Activated CD8-positive, alpha-beta memory T cell treated with anti-CD3 and anti-CD28 coated beads, Interleukin-2, amount 50 U/mL, for 1 hour (primary cell): ENCODE results near the gene GBF1.
"Not testable (repeated sequence)": the region's sequence is repeated elsewhere in the genome, so short reads cannot be mapped to it uniquely, and the experiment has no call there.

Source experiments
- DNase-seq: peaks from one replicate; pipeline ENCODE4 v3.0.0-alpha.2; 2020; ENCODE audit errors: extremely low read depth

The GBF1 gene

DNA sequence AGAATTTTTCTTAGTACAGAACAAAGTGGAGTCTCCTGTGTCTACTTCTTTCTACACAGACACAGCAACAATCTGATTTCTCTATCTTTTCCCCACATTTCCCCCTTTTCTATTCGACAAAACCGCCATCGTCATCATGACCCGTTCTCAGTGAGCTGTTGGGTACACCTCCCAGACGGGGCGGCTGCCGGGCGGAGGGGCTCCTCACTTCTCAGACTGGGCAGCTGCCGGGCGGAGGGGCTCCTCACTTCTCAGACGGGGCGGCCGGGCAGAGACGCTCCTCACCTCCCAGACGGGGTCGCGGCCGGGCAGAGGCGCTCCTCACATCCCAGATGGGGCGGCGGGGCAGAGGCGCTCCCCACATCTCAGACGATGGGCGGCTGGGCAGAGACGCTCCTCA is 56.0 kb downstream of the GBF1 start:
- DNase-seq = not testable (repeated sequence)

DNA sequence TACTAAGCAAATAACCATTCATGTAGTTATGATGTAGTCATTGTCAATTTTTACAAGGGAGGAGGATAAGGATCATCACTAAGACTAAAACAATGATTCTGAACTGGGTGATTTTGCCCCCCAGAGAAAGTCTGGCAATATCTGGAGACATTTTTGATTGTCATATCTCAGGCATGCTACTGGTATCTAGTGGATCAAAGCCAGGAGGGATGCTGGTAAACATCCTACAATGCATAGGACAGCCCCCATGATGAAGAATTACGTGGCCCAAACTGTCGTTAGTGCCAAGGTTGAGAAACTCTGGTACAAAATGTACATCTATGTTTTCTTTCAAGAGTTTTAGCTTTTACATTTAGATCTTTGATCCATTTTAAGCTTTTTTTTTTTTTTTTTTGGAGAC is 57.3 kb downstream of the GBF1 start:
- no peak for DNase-seq

DNA sequence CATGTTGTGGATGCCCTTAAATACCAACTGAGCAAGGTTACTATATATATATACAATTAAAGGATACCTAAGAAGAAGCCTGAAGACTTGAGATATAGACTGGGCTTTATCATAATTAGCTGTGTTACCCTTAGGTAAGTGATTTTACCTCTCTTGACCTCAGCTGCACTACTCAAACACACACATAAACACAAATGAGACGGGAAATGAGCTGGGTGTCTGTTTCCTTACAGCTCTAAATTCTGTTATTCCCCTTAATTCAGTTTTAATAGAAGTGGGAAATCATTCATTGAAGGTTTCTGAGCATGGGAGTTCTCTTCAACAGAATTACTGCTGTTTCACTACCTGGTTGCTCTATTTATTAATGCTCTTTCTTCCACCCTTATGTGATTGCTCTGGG is 60.7 kb downstream of the GBF1 start:
- DNase-seq = no peak

DNA sequence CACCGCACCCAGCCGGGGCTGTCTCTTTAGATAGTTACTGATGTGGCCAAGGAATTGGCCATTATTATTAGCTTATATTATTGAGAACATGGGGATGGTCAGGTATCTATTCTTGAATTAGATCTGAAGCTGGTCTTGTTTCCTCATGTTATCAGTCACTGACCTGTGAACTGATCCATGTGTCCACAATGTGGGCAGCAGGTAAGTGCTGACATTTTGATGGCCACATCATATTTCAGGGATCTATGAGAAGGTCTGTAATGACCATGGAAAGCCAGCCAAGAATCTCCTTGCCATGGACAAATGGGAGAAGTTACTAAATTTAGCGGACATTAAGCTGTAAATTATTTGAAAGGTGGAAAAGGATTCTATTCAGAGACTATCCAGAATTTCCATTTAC is 61.4 kb downstream of the GBF1 start:
- DNase-seq = no peak

DNA sequence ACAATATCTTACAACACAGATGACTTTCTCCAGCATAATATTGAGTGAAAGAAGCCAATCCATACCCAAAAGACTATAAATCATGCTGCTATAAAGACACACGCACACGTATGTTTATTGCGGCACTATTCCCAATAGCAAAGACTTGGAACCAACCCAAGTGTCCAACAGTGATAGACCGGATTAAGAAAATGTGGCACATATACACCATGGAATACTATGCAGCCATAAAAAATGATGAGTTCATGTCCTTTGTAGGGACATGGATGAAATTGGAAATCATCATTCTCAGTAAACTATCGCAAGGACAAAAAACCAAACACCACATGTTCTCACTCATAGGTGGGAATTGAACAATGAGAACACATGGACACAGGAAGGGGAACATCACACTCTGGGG is 63.0 kb downstream of the GBF1 start:
- DNase-seq = not testable (repeated sequence)

DNA sequence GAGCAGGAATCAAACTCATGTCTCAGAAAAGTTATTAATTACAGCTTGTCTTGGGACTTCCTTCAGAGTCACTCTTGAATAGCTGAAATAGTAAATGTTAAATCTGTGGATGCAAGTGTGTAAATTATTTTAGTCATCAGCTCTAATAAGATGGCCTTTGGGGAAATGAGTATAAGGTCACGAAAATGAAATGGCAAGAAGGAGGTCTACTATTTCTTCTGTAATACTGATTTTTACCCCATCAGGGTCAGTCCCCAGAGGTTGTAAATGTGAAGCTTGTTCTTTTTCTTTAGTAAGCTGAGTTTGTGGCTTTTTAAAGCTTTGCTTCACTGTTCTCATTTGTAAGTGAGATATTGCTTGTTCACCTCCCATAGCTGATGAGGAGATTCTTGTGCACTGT is 63.9 kb downstream of the GBF1 start:
- no peak for DNase-seq

DNA sequence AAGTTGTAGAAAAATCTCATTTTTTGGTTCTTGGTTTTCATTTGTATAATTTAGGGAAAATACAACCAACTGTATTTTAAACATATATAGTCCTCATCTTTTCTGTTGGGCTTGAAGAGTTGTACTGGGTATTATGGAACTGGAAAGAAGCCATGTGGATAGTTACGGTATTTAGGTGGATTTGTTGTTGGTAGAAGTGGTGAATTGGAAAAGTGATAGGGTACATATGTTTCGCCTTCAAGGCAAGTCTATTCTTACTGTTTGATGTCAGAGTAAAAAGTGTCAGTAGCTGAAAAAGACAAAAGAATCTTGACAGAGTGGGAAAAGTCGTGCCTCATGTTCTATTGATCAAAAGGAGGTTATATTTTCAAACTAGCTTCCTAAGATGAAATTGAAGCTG is 64.6 kb downstream of the GBF1 start:
- DNase-seq = no peak

DNA sequence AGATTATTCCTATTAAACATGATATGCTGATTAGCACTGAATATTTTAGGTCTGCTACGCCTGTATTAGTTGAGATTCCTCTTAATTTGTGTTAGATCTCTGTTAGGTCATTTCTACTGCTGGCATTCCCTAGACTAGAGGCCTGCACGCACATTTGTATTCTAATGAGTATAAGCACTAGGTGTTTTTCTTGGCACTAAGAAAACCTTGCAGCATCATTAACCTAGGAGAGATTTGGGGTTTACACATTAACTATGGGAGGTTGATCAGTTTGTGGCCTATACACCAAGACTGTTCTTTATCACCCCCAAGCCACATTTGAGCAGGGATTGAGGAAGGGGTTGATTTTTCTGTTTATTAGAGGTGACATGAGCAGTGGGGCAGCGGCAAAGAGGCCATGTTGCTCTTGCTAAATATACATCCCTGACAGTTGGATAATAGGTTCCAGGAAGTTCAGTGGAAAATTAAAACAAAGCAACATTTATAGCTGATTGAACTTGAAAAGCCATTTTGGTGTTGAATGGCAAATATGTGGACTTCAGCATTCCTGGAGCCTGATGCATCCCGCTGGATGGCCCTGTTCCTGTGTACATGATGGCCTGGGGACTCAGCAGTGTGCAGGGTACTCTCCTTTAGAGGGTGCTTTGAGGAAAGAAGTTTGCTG is 65.2 kb downstream of the GBF1 start:
- DNase-seq = no peak

DNA sequence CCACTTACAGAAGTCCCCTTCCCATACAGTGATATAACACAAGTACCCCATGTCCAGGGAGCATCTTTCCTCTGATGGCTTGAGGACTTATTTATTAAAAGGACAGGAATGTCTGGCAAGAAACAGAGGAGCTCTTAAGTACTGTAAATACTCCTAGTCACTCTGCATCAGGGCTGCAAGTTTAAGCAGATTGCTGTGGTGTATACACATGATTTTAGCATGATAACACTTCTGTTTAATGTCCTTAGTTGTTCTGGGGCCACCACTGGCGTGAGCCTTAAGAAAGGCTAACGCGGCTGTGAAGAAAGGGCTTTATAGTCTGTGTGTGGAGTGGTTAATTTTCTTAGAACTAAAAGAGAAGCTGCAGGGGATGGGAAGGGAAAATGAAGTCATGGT is 65.7 kb downstream of the GBF1 start:
- DNase-seq = no peak

DNA sequence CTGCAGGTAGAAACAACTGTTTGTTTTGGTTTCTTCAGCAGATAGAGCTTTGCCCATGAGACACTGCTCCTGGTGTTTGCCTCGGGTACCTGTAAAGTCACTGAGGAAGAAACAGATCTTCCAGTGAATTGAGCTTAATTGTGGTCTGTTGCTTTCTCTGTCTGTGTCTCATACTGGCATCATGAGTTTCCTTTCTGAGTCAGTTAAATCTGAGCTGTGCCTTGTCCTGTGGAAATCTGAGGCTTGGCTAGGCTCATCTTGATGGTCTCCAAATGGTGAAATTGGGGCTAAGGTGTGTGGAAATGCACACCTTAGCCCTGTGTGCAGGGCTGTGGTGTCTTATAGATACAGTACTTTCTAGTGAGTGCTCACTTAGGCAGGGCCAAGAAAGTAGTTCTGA is 67.4 kb downstream of the GBF1 start:
- DNase-seq = no peak

DNA sequence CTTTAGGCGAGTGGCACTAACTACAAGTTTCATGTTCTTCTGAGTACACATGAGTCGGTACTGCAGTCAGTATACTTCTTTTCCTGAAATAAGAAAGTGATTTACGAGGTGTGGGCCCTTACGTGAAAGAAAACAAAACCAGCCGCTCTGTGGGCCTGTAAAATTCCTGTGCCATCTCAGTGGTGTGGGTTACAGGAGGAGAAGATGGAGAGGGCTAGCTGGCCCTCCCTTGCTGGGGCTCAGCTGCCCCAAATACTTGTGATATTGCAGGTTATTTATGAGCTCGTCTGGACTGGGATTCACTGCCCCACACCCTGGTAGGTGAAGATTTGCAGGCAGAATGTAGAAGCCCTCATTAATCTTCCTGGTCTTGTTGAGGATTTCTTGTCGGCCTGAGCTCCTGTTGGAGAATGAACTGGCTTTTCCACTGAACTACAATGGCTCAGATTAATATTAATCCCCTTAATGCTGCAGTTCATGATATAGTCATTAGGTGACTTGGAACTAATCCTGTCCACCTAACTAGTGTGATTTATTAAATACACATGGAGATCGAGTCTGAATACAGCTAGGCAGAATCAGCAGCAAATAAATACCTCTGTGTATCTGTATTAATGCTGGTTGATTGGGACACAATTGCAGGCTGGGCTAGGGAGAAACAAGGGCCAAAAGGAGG is 68.0 kb downstream of the GBF1 start:
- no peak for DNase-seq

DNA sequence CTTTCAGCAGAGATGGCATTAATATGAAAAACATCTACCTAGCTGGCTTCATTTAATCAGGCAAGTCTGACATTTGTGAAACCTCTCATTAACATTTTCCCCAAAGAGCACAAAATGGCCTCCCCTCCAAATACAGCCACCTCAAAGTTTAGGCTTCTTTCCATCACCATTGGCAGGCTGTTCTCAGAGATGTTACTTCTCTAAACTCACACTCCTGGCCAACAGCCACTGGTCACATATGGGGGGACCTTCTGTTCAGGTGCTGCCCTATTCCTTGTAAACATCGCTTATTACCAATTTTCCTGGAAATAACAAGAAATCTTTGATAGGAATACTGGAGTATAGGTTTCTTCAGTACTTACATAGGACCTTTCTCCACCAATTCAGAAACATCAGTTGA is 69.5 kb downstream of the GBF1 start:
- no peak for DNase-seq

DNA sequence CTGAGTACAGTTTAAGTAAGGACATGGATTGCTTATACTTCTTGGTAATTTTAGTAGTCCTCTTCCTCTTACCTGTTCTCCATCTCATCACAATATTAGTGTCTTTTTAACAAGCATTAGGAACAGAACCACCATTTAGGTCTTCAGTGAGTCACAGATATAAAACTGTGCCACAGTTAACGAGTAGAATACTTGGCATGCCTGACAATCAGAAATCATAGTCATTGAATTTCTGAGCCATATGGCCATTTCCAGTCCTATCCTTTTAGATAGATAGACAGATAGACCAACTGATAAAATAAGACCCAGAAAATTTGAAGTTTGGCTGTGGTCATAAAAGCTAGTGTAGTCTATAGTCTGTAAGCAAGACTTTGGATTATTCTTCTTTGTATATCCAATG is 71.1 kb downstream of the GBF1 start:
- DNase-seq = no peak

DNA sequence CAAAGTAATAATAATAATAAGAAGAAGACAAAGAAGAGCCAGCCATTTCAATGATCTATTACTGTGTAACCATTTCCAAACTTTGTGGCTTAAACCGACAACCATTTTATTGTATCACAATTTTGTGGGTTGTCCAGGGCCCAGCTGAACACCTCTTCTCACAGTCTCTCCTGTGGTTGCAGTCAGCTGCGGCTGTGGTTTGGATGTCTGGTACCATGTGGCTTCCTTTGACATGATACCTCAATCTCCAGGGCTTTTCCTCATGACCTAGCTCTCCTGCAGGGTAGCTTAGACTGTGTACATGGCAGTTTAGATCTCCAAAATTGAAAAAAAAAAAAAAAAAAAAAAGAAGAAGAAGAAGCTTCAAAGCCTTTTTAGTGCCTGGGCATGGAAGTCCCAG is 77.6 kb downstream of the GBF1 start:
- DNase-seq = no peak

DNA sequence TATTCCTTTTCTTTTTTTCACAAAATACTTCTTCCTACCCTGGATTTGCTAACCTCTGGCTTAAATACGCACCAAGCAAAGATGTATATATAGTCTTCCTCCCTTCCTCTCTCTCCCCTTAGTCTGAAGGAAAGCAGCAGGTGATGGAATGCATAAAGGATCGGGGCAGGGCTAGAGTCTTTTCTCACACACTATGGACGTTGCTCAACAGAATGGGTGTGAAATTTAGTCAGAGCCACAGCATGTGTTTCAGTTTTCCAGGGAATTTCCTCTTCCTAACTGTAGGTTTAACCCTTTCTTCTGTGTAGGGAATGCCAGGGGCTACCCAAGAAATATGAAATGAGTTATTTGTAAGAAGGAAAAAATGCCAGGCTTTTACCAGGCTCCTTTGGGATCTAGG is 78.7 kb downstream of the GBF1 start:
- no peak for DNase-seq

DNA sequence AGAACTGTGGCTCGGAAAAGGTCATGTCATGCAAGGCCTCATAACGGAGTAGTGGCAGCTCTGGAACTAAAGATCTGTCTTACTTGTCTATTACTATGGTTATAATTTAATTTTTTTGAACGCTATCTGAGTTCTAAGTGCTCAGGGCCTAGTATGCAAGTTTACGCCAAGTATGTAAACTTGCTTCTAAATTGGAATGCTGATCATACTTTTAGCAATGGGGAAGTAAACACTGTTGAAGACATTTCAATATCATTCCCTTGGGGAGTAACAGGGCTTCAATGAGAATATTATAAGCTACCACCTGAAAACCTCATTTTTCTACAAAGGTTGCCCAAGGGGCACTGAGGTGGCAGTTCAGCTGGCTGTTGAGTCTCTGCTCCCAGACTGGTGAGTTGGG is 80.7 kb downstream of the GBF1 start:
- DNase-seq = no peak

DNA sequence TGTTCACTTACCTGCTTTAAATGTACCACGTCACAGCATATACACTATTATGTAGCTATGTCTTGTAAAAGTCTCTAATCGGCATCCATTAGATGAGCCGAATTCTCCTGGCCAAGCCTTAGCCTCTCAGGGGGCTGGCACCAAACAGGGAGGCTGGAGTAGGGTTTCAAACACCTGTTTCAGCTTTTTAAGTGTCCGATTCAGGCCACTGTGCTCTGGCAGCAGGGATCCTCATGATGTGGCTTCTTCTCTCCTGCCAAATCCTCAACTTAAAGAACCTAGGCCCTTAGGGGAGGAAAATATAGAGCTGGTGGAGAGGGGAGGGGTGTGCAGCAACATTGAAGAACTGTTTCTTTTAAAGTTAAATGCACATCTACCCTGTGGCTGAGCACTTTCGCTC is 81.7 kb downstream of the GBF1 start:
- DNase-seq = no peak

DNA sequence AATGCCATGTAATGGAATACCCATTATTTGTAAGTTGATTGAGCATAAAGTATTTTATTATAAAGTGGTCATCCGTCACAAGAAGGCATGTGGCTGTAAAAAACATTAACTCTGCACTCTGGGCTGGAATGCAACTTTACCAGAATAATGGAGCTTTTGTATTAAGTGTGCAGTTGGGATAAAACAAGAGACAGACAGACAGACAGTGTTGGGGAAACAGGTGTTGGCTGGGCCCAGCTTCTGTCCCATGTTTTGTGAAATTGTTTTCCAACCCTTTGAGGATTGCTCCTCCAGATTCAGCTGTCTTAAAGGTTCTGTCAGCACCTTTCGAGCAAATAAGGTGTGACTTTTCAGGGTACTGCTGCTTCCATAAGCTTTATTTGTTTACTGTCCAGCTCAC is 82.3 kb downstream of the GBF1 start:
- no peak for DNase-seq

DNA sequence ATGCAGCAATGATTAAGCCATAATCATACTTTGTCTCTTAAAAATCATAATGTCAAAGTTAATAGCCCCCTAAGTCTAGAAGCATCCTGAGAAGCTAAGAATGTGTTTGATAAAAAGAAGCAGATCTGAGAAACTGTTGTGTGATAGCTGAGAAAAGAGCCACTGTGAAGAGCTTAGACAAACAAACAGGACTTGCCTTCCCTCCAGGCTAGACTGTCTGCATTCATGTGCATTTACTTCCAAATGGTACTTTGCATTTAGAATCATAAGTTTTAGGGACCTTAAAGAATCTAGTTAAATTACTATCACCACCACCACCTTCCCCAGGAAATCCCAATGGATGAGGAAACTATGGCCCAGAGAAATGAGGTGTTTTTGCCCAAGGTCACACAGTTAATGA is 87.4 kb downstream of the GBF1 start:
- DNase-seq = no peak

DNA sequence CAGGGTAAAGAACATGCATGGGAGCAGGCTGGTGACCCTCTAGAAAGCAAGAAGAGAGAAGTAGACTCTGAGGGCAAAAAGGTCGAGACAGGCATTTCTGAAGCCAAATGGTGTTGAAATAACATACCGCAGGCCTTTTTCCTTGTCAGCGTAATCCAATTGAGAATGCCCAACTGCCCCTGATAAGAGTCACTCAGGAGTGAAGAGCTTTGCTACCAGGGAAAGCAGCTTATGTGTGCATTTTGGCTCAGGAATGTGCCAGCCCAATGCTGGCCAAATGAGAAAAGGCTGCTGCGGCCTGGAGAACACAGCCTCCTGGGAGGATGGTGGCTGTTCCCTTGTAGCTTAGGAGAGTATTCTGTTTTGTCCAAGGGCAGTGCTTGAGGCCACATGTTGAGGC is 88.8 kb downstream of the GBF1 start:
- DNase-seq = no peak

DNA sequence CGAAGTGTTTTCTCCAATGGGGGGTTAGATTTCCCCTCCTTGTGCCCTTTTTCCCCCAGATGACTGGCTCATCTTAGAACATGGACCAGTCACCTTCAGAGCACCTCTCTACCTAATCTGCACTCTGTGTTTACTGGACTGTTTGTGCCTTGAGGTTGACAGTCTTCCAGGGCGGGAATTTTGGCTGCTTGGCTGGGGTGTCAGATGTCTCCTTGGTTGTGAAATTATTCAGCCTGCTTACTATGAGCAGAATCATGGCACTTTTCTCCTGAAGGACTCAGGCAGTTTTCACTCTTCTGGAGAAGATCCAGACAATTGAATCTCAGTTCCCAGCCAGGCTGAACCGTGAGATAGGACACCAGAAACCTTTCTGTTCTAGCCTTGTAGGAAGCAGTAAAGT is 89.9 kb downstream of the GBF1 start:
- no peak for DNase-seq

DNA sequence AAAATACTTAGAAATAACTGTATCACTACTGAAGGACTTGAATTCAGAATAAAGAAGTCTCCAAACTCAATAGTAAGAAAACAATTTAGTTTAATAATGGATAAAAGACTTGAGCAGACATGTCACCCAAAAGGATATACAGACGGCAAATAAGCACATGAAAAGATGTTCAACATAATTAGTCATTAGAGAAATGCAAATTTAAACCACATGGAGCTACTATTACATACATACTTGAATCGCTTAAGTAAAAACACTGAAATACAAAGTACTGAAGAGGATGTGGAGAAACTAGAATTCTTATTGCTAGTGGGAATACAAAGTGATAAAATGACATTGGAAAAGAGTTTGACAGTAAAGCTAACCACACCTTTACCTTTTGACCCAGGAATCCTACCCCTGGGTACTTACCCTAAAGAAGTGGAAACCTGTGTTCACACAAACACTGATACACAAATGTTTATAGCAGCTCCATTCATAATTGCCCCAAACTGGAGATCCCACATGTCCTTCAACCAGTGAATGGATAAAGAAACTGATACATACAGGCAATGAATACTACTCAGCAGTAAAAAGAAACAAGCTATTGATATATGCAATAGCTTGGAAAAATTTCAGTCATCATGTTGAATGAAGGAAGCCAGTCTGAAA is 95.8 kb downstream of the GBF1 start:
- DNase-seq = no peak

DNA sequence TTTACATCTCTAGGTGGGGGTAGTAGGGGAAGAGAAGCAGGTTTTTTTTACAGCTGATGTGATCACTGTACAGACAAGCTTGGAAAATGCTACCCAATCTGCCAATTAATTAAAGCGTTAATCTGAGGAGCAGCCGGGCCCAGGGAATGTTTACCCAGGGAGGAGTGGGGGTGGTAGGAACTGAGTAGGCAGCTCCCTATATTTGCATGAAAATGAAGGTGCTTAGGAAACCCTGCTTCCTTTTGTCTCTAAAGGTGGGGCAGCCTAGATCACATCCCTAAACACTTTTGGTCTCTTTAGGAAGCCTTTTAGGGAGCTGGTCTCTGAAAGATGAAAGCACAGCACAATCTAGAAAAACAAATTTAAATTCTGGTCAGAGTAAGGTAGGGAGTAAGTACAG is 97.1 kb downstream of the GBF1 start:
- no peak for DNase-seq

DNA sequence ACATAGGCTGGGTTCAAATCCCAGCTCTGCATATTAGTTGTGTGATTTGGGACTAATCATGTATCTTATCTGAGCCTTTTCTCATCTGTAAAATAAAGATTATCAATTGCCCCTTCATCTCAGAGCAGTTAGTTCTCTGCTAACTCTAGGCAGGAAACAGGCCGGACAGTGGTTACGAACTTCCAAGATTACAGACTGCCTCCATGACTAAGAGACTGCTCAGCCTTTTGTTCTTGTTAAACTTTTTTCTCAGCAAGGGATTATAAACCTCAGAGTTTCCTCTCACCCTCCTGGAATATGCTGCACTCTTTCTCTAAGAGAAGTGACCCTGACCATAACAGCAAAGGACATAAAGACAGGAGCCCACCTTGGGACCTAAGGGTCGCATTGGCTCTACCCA is 97.6 kb downstream of the GBF1 start:
- no peak for DNase-seq
